Measurements from ENCODE around the gene BIN1. TPM values are rescaled to one million over a fixed set of nuclear protein-coding genes. Genes with fewer than 3 reads are reported as not detected.

Gene BIN1
- total RNA-seq, 1 experiment from 2014 or later = 31.8 TPM

DNA sequence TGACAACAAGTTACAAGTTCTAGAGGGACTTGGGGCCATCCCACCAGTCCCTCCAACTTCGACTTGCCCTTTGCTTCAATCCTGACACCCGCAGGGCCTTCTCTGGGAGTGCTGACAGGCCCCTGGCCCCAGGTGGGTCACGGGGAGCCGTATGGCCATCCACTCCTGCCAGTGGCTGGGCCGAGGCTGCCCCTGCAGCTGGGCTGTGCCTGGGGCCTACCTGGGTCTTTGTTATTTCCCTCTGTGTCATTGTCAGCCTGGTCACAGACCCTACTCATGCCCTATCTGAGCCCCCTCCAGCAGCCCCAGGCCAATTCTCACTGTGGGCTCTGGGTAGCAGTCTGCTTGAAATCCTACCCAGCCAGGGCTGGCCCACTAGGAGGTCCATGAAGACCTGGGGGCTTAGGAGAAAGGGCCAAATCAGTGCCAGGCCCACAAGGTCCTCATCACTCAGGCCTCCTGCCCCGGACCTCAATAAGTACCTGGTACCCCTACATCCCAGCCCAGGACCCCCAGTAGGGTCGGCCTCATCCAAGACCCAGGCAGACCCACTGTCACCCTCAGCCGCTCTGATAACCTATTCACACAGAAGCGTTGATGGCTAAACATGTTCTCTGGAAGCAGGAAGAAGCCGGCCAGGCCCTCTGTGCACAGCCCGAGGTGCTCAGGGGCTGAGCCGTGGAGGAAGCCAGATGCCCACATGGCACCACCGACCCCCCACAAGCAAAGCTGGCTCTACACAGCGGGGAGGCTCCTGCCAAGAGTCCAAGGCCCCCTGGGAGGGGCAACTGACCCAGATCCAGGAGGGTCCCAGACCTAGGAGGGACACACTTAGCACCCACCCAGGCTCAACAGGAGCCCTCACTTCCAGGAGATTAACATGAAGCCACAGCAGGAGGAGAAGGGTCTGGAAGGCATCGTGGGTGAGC is 57.7 kb downstream of the BIN1 start:
- no peaks in the 10 kb centered on the region for H4K20me1 ChIP-seq (ENCODE audit: insufficient read depth)
- H3K27ac ChIP-seq (ENCODE audit: low read depth, low read length) = no peak overlapping the region
- ChIA-PET RAD21 (ENCODE audit: low non-redundant PET in 1 of 2, low total read pairs in 2 of 2, uncharacterized antibody in 2 of 2, unreplicated experiment in 2 of 2) (interaction anchor here in 1 of 2 experiments (0.7 kb wide), 1 partner anchor 163 kb away, joined by 4 read pairs; no protein-coding TSS in a partner anchor), CTCF (interaction anchor here (1.5 kb wide), 1 partner anchor 148 kb away, joined by 3 read pairs; no protein-coding TSS in a partner anchor), POLR2A (no interaction called here)
- intact Hi-C loops (cut with micrococcal nuclease) = no loop called here
- H3K4me2 ChIP-seq (ENCODE audit: low read length) = no peak overlapping the region
- no peak for ATAC-seq
- no TSS peak for BruUV-seq (replicated peaks)
- no peaks in the 10 kb centered on the region for H3K9me2 ChIP-seq (ENCODE audit: insufficient read depth)
- no peaks in the 10 kb centered on the region for H3K9me3 ChIP-seq (ENCODE audit: control insufficient read depth in 1 of 2, insufficient read depth in 1 of 2, low read depth in 1 of 2, low read length in 2 of 2)
- no peaks in the 10 kb centered on the region for H3K27me3 ChIP-seq (ENCODE audit: insufficient read depth, low read length)
- no peaks in the 10 kb centered on the region for H3K36me3 ChIP-seq (ENCODE audit: control insufficient read depth in 1 of 2, insufficient read depth in 2 of 2, low read length in 2 of 2)
- no peak overlapping the region for H3K9ac ChIP-seq (ENCODE audit: low read length)
- no peak for TF ChIP-seq CEBPB (IDR thresholded peaks at IDR 0.05; ENCODE audit: low read depth)
- TF ChIP-seq RAD21 (IDR thresholded peaks at IDR 0.05; ENCODE audit: low read depth) = no peak
- no peak for TF ChIP-seq REST (IDR thresholded peaks at IDR 0.05; ENCODE audit: low read depth)
- TF ChIP-seq SIN3A (IDR thresholded peaks at IDR 0.05; ENCODE audit: low read depth) = no peak
- TF ChIP-seq ZFX (IDR thresholded peaks at IDR 0.05) = no peak
- no peak for TF ChIP-seq ELF1 (IDR thresholded peaks at IDR 0.05; ENCODE audit: borderline replicate concordance, low read depth)
- TF ChIP-seq SRF (IDR thresholded peaks at IDR 0.05; ENCODE audit: low read depth) = no peak
- no peak for TF ChIP-seq FOSL1 (IDR thresholded peaks at IDR 0.05; ENCODE audit: low read depth)
- TF ChIP-seq ZNF274 (IDR thresholded peaks at IDR 0.05; ENCODE audit: low read depth, low read length) = no peak
- TF ChIP-seq EGR1 (IDR thresholded peaks at IDR 0.05; ENCODE audit: low read depth) = no peak
- no peak for TF ChIP-seq CBX3 (IDR thresholded peaks at IDR 0.05; ENCODE audit: low read depth)
- TF ChIP-seq POLR2A (IDR thresholded peaks at IDR 0.05; ENCODE audit: borderline replicate concordance, extremely low read depth, insufficient read depth, insufficient read length) = no peak
- no peak for TF ChIP-seq TCF7L2 (IDR thresholded peaks at IDR 0.05; ENCODE audit: borderline replicate concordance, extremely low read depth, insufficient read depth, insufficient read length)
- TF ChIP-seq ZBTB33 (IDR thresholded peaks at IDR 0.05; ENCODE audit: extremely low read depth, insufficient replicate concordance, low read length) = no peak
- TF ChIP-seq MAX (IDR thresholded peaks at IDR 0.05) = no peak
- TF ChIP-seq, protein P1, sequence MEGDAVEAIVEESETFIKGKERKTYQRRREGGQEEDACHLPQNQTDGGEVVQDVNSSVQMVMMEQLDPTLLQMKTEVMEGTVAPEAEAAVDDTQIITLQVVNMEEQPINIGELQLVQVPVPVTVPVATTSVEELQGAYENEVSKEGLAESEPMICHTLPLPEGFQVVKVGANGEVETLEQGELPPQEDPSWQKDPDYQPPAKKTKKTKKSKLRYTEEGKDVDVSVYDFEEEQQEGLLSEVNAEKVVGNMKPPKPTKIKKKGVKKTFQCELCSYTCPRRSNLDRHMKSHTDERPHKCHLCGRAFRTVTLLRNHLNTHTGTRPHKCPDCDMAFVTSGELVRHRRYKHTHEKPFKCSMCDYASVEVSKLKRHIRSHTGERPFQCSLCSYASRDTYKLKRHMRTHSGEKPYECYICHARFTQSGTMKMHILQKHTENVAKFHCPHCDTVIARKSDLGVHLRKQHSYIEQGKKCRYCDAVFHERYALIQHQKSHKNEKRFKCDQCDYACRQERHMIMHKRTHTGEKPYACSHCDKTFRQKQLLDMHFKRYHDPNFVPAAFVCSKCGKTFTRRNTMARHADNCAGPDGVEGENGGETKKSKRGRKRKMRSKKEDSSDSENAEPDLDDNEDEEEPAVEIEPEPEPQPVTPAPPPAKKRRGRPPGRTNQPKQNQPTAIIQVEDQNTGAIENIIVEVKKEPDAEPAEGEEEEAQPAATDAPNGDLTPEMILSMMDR (IDR thresholded peaks at IDR 0.05 in 2 of 3, conservative IDR thresholded peaks at IDR 0.05 in 1 of 3; ENCODE audit: borderline replicate concordance in 1 of 3, insufficient read depth in 1 of 3, low read depth in 2 of 3, low read length in 2 of 3) = no peak
- no peak for TF ChIP-seq YY1 (IDR thresholded peaks at IDR 0.05; ENCODE audit: extremely low read depth, insufficient replicate concordance, low read depth, low read length)
- H3K4me3 ChIP-seq (replicated peaks in 1 of 2; ENCODE audit: low read depth in 1 of 2, low read length in 2 of 2) = no peak overlapping the region
- DNase-seq (ENCODE audit: low read depth, low spot score) = no peak
- peaks cover 0 to 19% of the 10 kb centered on the region in 2 experiments; a peak in 2 of 4 replicates for H3K4me1 ChIP-seq (ENCODE audit: control insufficient read depth in 1 of 2, insufficient read depth in 2 of 2, low read length in 2 of 2)
- H2AFZ ChIP-seq (ENCODE audit: low read depth, low read length, poor library complexity, severe bottlenecking) = no peak overlapping the region
- H3K79me2 ChIP-seq (ENCODE audit: insufficient read depth, low read length) = no peaks in the 10 kb centered on the region
